ENCODE results near the gene CYFIP1. TPM values are rescaled to one million over a fixed set of nuclear protein-coding genes. Genes with fewer than 3 reads are reported as not detected.

The CYFIP1 gene
- total and polyA plus RNA-seq, 2 of the 13 experiments (the other 11 are each of a cell fraction or from before 2014, with no cell fraction given): 38.1 to 58.3 TPM

- 0 out of 2 replicates have a peak, but pooled peaks have one; percentile 40 for TF ChIP-seq ZFP91 (CRISPR knock-in tag; IDR thresholded peaks at IDR 0.05; ENCODE audit: borderline replicate concordance)
- no peak for TF ChIP-seq ZNF879 (CRISPR knock-in tag; IDR thresholded peaks at IDR 0.05)
- TF ChIP-seq TFDP1 (CRISPR knock-in tag; IDR thresholded peaks at IDR 0.05; ENCODE audit: borderline replicate concordance): peak; percentile 64; the same call in 1 of the 2 replicates
- TF ChIP-seq ZNF331 (CRISPR knock-in tag; IDR thresholded peaks at IDR 0.05): no peak
- peak; percentile 56; the same call in 1 of the 2 replicates for TF ChIP-seq KLF9 (CRISPR knock-in tag; IDR thresholded peaks at IDR 0.05; ENCODE audit: low read depth)
- no peak for TF ChIP-seq CHCHD3 (CRISPR knock-in tag; IDR thresholded peaks at IDR 0.05)
Measured at GRCh38 chr15:22979238-22980188, 655 bp downstream of the CYFIP1 start (continued).

GRCh38 chr15:22978691-22979237, 1.4 kb downstream of the CYFIP1 start:
- intact Hi-C loops (cut with micrococcal nuclease; ENCODE audit: unreplicated experiment) (loop anchor here (10.0 kb wide), 1 partner anchor 144 kb away; the partner anchor contains the start of gene NIPA2), in situ Hi-C loops (cut with HindIII; ENCODE audit: extremely low pct_ligation_motif_present, low pct_unique_long_range_greater_than_20kb) (no loop called here)
- ChIA-PET POLR2A (interaction anchor here (1.2 kb wide), 1 partner anchor 61 kb away, joined by 3 read pairs; the partner anchor contains the start of gene TUBGCP5), CTCF (ENCODE audit: low intra/inter-chr PET ratio, low total read pairs) (no interaction called here)
- DNase-seq (ENCODE audit: low spot score) (no peak), FAIRE-seq (no peak), ATAC-seq (peak; percentile 71)
- H3K4me1 ChIP-seq (ENCODE audit: insufficient read depth, low read length): peaks cover 38% of the 10 kb centered on the region
- BruUV-seq (replicated peaks): no TSS peak
- peaks cover 23% of the 10 kb centered on the region for H4K20me1 ChIP-seq (ENCODE audit: insufficient read depth, low read length)
- 12% methylated on average over 15 of the region's 22 CpGs for WGBS (ENCODE audit: low lambda C conversion rate)
- no peaks in the 10 kb centered on the region for H3K9me3 ChIP-seq (ENCODE audit: low read length)
- peak overlapping the region; percentile 99 for H3K4me2 ChIP-seq (ENCODE audit: low read depth, low read length)
- peak overlapping the region; percentile 74; the same call in 1 of the 2 replicates for H3K9ac ChIP-seq (ENCODE audit: insufficient read depth, low read depth, low read length)
- H3K79me2 ChIP-seq (ENCODE audit: insufficient read depth, low read length): peaks cover 49% of the 10 kb centered on the region
- no peak overlapping the region for H2AFZ ChIP-seq (ENCODE audit: low read length)
- no peaks in the 10 kb centered on the region for H3K36me3 ChIP-seq (replicated peaks in 1 of 2; ENCODE audit: control insufficient read depth in 1 of 2, insufficient read depth in 2 of 2, low read length in 2 of 2)
- H3K27me3 ChIP-seq (ENCODE audit: control insufficient read depth in 1 of 2, insufficient read depth in 2 of 2, low read length in 2 of 2): no peaks in the 10 kb centered on the region; a peak in 1 of 5 replicates
- H3K4me3 ChIP-seq (replicated peaks in 1 of 3; ENCODE audit: insufficient read depth in 1 of 3, low read depth in 2 of 3, low read length in 3 of 3): peak overlapping the region; percentile 66 to 99 (median 96)
- peak overlapping the region; percentile 54 for H3K27ac ChIP-seq (ENCODE audit: extremely low read length, insufficient read depth, low read length)
- TF ChIP-seq PAXIP1 (CRISPR knock-in tag; conservative IDR thresholded peaks at IDR 0.05) (no peak), LBX2 (CRISPR knock-in tag; IDR thresholded peaks at IDR 0.05; ENCODE audit: borderline replicate concordance) (0 out of 2 replicates have a peak, but pooled peaks have one; percentile 39), HIVEP1 (CRISPR knock-in tag; IDR thresholded peaks at IDR 0.05) (no peak), ZNF451 (CRISPR knock-in tag; IDR thresholded peaks at IDR 0.05) (no peak), ATF7-NPFF (CRISPR knock-in tag; IDR thresholded peaks at IDR 0.05; ENCODE audit: low read depth) (0 out of 2 replicates have a peak, but pooled peaks have one; percentile 12), BHLHE40 (IDR thresholded peaks at IDR 0.05; ENCODE audit: low read length) (no peak)
